Measurements from ENCODE around the gene SRCAP. TPM values are rescaled to one million over a fixed set of nuclear protein-coding genes. Genes with fewer than 3 reads are reported as not detected.
A peak's percentile ranks its signal among the peaks of the same experiment; 100 is the strongest.

SRCAP gene
- total and polyA plus RNA-seq, 2 of the 8 experiments (the other 6 are each of a cell fraction or from before 2014, with no cell fraction given), result 5.5 to 54.3 TPM

DNA sequence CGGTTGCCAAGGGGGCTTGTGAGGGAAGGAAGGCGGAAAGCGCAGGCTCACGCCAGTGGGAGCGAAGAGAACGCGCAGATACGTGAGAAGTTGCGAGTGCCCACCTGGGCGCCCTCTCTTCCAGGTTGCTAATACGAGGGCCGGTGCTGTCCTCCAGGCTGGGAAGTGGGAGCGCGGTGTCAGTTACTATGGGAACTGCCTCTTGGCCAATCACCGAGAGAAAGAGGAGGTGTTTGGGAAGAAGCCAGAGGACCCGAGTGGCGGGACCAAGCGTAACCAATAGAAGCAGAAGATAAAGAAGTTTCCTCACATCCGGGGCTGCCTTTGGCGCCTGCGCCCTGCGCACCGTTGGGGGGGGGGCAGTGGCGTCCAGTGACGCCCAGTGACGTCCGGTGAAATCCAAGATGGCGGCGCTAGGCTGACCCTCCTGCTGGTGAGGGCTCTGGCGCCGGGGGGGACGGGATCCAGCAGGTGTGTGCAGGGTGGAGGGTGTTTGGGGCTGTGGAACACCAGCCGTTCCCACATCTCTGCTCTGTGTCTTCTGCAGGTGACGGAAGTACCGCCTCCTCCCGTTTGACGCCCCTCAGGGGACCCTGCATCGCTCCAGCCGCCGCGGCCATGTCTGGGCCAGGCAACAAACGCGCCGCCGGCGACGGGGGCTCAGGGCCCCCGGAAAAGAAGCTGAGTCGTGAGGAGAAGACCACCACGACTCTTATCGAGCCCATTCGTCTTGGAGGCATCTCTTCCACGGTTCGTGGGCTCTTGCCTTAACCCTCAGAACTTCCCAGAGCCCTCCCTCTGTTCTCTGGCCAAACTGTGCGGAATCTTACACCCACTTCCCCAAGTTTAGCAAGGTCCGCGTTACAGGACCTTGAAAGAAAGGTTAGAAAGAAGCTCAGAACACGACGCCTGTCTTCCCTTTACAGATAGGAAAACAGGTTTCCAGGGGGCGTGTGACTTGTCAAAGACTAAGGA is 63.2 kb downstream of the SRCAP start, which contains the start of the genes CFAP119 and RNF40:
Gene CFAP119 (minus strand): TSS at position 135 of the 975 bp plus-strand sequence. CDS start 314 bp downstream, outside the sequence.
Gene RNF40 (plus strand): TSS at position 395 of the 975 bp plus-strand sequence. CDS start 224 bp downstream, at position 619.
- no peak within 1 kb of the TSS for H3K23ac ChIP-seq (ENCODE audit: insufficient read length)
- peaks cover 0 to 11% (median 2%) of the 10 kb centered on the region in 4 experiments; a peak in 4 of 7 replicates for H3K4me1 ChIP-seq (replicated peaks in 1 of 4; ENCODE audit: control insufficient read depth in 3 of 4, insufficient read depth in 4 of 4, low read length in 3 of 4)
- ChIA-PET POLR2A (ENCODE audit: partially characterized antibody) (interaction anchor here (0.9 to 9.0 kb wide), 7 partner anchors 7 to 26 kb away, joined by 3 to 92 read pairs (median 21); partner anchors contain the start of gene PHKG2), CTCF (ENCODE audit: partially characterized antibody) (interaction anchor here (1.4 to 1.8 kb wide), 2 partner anchors 13 to 16 kb away, joined by 4 to 7 read pairs; no protein-coding TSS in a partner anchor)
- H3K9ac ChIP-seq (replicated peaks in 1 of 4; ENCODE audit: extremely low read depth in 1 of 4, low read depth in 3 of 4, low read length in 3 of 4), result peak within 1 kb of the TSS; percentile 80 to 89 (median 88)
- H4K20me1 ChIP-seq (replicated peaks in 1 of 2; ENCODE audit: control insufficient read depth in 1 of 2, insufficient read depth in 2 of 2, low read length in 2 of 2), result peaks cover 5 to 8% of the 10 kb centered on the region in 2 experiments
- no peak within 1 kb of the TSS for H2BK20ac ChIP-seq (ENCODE audit: low read length)
- peak within 1 kb of the TSS; percentile 68 to 94 for H3K4me2 ChIP-seq (ENCODE audit: insufficient read depth in 1 of 2, low read depth in 2 of 2, low read length in 2 of 2)
- peak within 1 kb of the TSS; percentile 79; the same call in 1 of the 2 replicates for H2BK5ac ChIP-seq (ENCODE audit: low read depth, low read length)
- H3K27me3 ChIP-seq (replicated peaks in 1 of 4; ENCODE audit: control insufficient read depth in 3 of 4, extremely low read depth in 1 of 4, insufficient read depth in 3 of 4, low read length in 3 of 4), result no peaks in the 10 kb centered on the region; a peak in 1 of 7 replicates
- no peak within 1 kb of the TSS for H2BK15ac ChIP-seq (ENCODE audit: low read length)
- no peak within 1 kb of the TSS for H2AK5ac ChIP-seq (ENCODE audit: low read depth, low read length)
- no peak within 1 kb of the TSS for H2BK12ac ChIP-seq (ENCODE audit: low read depth, low read length)
- peak within 1 kb of the TSS; percentile 50 for H3K56ac ChIP-seq (replicated peaks; ENCODE audit: insufficient read length, low read depth, low read length)
- peak; percentile 84 for FAIRE-seq
- peak within 1 kb of the TSS; percentile 94 for H4K91ac ChIP-seq (replicated peaks; ENCODE audit: insufficient read length, low read length)
- peak; percentile 86 to 98 for DNase-seq (ENCODE audit: low read depth in 1 of 2, low spot score in 2 of 2)
- whole genome bisulfite sequencing, 2 experiments (ENCODE audit: extremely low coverage in 1 of 2, insufficient coverage in 1 of 2, insufficient read length in 1 of 2, insufficient replicate concordance in 2 of 2, low coverage in 1 of 2, low lambda C conversion rate in 2 of 2, missing lambda C conversion rate in 1 of 2), result 1% methylated on average over 52 of the region's 60 CpGs; no CpG with 5 or more reads in 1 of the 2 experiments
- peaks cover 4 to 20% of the 10 kb centered on the region in 2 experiments; a peak in 2 of 4 replicates for H3K79me2 ChIP-seq (ENCODE audit: control insufficient read depth in 1 of 2, insufficient read depth in 2 of 2, low read length in 2 of 2)
- peak within 1 kb of the TSS; percentile 46; the same call in 1 of the 2 replicates for H2AFZ ChIP-seq (ENCODE audit: low read length)
- no peak within 1 kb of the TSS for H3K4ac ChIP-seq (replicated peaks; ENCODE audit: insufficient read length, low read depth, low read length)
- no peak within 1 kb of the TSS for H3K14ac ChIP-seq (ENCODE audit: insufficient read length)
- H4K5ac ChIP-seq (ENCODE audit: insufficient read length, low read depth, low read length), result peak within 1 kb of the TSS; percentile 93
- peak within 1 kb of the TSS; percentile 80 to 97 (median 92) for H3K4me3 ChIP-seq (ENCODE audit: extremely low read depth in 1 of 4, insufficient read depth in 2 of 4, low read depth in 3 of 4, low read length in 4 of 4)
- H3K23me2 ChIP-seq (ENCODE audit: low read depth, low read length), result peaks cover 14% of the 10 kb centered on the region
- H4K8ac ChIP-seq (ENCODE audit: extremely low read depth, insufficient read depth, low read length), result peak within 1 kb of the TSS; percentile 97
- H2BK120ac ChIP-seq (replicated peaks; ENCODE audit: low read depth, low read length), result no peak within 1 kb of the TSS
- peak within 1 kb of the TSS; percentile 60 for H3K18ac ChIP-seq (ENCODE audit: extremely low read depth, low read length)
- H3K9me3 ChIP-seq (ENCODE audit: insufficient read depth in 2 of 2, low read depth in 1 of 2, low read length in 1 of 2), result no peaks in the 10 kb centered on the region
- H3K79me1 ChIP-seq (ENCODE audit: low read depth, low read length), result peaks cover 3% of the 10 kb centered on the region; the same call in 1 of the 2 replicates
- peaks cover 23 to 42% (median 35%) of the 10 kb centered on the region in 4 experiments for H3K36me3 ChIP-seq (ENCODE audit: control insufficient read depth in 2 of 4, insufficient read depth in 4 of 4, low read length in 3 of 4)
- peak within 1 kb of the TSS; percentile 88 for H3K27ac ChIP-seq (ENCODE audit: low read depth, low read length)
- TF ChIP-seq TAF1 (IDR thresholded peaks at IDR 0.05; ENCODE audit: low read depth, low read length) (peak; percentile 90), SIN3A (conservative IDR thresholded peaks at IDR 0.05 in 1 of 2, IDR thresholded peaks at IDR 0.05 in 1 of 2; ENCODE audit: low read depth in 1 of 2, low read length in 2 of 2) (peak; percentile 86 to 95; a peak in 3 of 4 replicates), TAF7 (optimal IDR thresholded peaks at IDR 0.05; ENCODE audit: borderline replicate concordance, low read depth, low read length) (peak; percentile 66), SP1 (IDR thresholded peaks at IDR 0.05; ENCODE audit: low read depth, low read length) (0 out of 2 replicates have a peak, but pooled peaks have one; percentile 49), YY1 (IDR thresholded peaks at IDR 0.05; ENCODE audit: low read depth, low read length) (peak; percentile 97), KDM1A (IDR thresholded peaks at IDR 0.05; ENCODE audit: borderline replicate concordance, low read length) (no peak), ASH2L (IDR thresholded peaks at IDR 0.05; ENCODE audit: low read length) (no peak), EGR1 (IDR thresholded peaks at IDR 0.05; ENCODE audit: borderline replicate concordance, low read depth, low read length) (no peak)
- TF ChIP-seq, protein P1, sequence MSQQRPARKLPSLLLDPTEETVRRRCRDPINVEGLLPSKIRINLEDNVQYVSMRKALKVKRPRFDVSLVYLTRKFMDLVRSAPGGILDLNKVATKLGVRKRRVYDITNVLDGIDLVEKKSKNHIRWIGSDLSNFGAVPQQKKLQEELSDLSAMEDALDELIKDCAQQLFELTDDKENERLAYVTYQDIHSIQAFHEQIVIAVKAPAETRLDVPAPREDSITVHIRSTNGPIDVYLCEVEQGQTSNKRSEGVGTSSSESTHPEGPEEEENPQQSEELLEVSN (IDR thresholded peaks at IDR 0.05), result no peak

Data from H1 (cell line).